Stimulated activated CD8-positive, alpha-beta memory T cell treated with anti-CD3 and anti-CD28 coated beads, Interleukin-7, amount 100 ng/mL, for 4 hours (primary cell): ENCODE results near the gene BMP8A.
"Not testable (repeated sequence)": the region's sequence is repeated elsewhere in the genome, so short reads cannot be mapped to it uniquely, and the experiment has no call there.

Experiments used
- DNase-seq, 2 donors: peaks; one replicate each; pipeline ENCODE4 v3.0.0-alpha.2; 2020; ENCODE audit warnings: low read depth in 2 of 2

Gene BMP8A

DNA sequence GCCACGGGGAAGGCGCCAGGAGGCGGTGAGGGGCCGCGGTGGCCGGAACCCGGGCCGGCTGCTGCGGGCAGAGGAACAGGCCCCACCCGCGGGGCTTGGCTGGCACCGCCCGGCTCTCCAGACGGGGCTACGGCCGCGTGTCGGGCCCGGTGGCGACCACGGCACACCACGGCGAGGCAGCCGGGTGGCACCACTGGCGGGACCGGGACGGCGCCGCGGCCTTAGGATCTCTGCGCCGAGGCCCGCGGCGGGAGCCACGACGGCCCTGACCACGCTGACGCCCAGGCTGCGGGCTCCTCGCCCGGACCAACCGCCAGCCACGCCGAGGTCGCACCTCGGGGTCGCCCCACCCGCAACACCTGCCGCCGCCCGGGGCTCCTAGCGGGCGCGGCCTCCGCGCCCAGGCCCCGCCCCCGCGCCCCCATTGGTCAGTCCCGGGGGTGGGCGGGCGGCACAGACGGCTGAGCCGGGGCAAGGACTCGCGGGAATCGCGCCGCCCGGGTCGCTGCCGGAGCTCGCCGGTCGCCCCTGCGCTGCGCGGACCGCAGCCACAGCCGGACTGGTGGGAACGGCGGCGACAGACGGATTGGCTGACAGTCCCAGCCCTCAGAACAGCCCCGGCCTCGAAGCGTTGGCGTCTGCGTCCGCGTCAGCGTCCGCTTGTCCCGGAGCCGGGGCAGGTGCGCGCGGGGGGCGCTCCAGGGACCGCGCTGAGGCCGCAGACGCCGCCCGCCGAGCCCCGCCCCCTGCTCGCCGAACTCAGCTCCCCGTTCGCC, at the start of gene BMP8A:
Gene BMP8A (plus strand): TSS at position 491 of the 776 bp plus-strand sequence. CDS start 356 bp downstream, outside the sequence.
- DNase-seq: peak; percentile 15 to 74

GRCh38 chr1:39441797-39442196, 49.6 kb upstream of the BMP8A start:
- no peak for DNase-seq

DNA sequence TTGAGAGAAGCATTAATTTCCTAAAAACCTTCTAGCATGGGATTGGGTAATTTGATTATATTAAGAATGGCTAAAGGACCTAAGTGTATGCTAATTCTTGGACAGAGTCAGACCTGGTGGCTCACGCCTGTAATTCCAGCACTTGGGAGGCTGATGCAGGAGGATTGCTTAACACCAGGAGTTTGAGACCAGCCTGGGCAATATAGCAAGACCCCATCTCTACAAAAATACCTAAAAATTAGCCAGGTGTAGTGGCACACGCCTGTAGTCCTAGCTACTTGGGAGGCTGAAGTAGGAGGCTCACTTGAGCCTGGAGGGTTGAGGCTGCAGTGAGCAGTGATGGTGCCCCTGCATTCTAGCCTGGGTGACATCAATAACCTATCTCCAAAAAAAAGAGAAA, 45.9 kb upstream of the BMP8A start:
- DNase-seq: no peak

DNA sequence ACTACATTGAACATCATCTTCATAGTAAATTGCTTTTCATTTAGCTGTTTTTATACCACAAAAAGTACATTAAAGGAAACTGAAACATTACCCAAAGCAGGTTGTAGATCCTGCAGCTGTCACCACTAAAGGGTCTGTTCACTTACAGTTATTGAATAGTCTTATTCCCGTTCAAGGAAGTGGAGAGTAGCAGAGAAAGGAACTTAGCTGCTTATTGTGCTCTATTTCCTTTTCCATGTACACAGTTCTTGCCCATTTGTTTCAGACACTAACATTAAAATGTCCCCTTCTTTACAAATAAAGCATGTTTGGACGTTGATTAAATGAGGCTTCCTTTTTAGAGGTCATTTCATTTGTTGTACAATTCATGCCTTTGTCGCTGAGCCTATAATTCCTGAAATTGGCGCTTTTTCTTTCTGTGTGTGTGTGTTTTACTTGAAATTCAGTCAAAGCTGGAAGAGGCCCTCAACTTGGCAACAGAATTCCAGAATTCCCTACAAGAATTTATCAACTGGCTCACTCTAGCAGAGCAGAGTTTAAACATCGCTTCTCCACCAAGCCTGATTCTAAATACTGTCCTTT, 44.4 kb upstream of the BMP8A start:
- no peak for DNase-seq

DNA sequence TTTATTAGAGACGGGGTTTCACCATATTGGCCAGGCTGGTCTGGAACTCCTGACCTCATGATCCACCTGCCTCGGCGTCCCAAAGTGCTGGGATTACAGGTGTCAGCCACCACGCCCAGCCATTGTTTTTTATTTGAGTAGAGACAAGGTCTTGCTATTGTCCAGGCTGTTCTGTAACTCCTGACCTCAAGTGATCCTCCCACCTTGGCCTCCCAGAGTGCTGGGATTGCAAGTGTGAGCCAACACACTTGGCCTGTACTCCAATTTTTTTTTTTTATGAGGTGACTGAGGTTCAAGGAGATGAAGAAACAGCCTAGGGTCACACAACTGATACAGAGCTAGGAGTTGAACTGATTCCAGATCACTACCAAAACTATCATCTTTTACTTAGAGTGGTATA, 41.4 kb upstream of the BMP8A start:
- DNase-seq: not testable (repeated sequence)

DNA sequence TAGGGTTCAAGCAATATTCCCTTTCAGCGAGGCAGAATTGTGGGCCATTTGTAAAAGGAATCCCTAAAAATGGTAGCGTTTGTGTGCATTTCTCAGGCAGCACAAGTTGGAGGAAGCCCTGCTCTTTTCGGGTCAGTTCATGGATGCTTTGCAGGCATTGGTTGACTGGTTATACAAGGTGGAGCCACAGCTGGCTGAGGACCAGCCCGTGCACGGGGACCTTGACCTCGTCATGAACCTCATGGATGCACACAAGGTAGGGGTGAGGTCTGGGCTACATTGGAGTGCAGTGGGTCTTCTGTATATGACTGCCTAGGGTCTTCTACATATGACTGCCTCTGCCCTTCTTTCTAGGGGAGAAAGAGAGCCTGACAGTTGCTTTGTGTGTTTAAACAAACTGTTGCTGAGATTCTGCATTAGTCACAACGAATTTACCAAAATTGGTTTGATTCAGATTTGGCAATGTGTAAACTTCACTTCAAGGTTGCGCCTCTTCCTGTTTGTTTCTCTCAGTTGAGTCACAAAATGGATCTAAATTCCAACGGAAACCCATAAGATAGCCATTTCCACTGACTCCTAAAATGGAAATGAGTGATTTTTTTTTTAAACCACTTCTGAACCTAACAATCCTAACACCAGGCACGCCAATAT, 40.4 kb upstream of the BMP8A start:
- no peak for DNase-seq

- no peak for DNase-seq
These were observed 39.4 kb upstream of the BMP8A start for GRCh38 chr1:39452081-39452480.

GRCh38 chr1:39452540-39452939, 38.9 kb upstream of the BMP8A start:
- no peak for DNase-seq

DNA sequence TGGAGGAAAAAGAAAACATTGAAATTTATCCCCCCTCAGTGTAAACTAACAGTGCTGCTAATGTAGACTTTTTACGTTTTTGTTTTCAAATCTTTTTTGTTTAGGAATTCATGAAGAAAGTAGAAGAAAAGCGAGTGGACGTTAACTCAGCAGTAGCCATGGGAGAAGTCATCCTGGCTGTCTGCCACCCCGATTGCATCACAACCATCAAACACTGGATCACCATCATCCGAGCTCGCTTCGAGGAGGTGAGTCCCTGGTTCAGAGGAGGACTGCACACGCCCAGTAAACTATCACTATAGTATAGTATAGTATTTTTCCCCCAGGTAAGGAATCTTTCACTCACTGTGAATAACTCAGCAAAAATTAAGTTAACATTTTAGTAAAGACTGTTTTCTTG, 37.8 kb upstream of the BMP8A start:
- no peak for DNase-seq

- no peak for DNase-seq
These were observed 32.4 kb upstream of the BMP8A start for GRCh38 chr1:39458991-39459390.

DNA sequence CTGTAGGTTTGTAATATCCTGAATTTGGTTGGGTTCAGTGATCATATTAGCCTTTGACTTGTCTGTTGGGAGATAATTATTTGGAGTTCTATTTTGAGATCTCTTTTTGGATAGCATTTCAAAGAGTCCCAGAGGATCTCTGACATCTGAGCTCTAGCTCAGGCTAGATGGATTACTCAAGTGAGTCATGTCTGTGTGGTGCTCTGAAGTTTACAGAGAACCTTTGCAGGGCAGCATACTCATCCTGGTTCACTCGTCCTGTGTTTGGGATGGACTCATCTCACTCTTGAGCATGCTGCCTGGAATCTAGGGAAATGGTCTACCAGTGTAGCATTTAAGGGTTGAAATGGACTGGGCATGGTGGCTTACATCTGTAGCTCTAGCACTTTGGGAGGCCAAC, 29.4 kb upstream of the BMP8A start:
- DNase-seq: no peak

- DNase-seq: no peak
These were observed 24.9 kb upstream of the BMP8A start for GRCh38 chr1:39466413-39467107.

- not testable (repeated sequence) for DNase-seq
These were observed 24.2 kb upstream of the BMP8A start for GRCh38 chr1:39467108-39467720.

- no peak for DNase-seq
These were observed 22.3 kb upstream of the BMP8A start for GRCh38 chr1:39469150-39469549.

- no peak for DNase-seq
These were observed 21.4 kb upstream of the BMP8A start for GRCh38 chr1:39470040-39470439.

GRCh38 chr1:39472826-39473225, 18.6 kb upstream of the BMP8A start:
- no peak for DNase-seq

- no peak for DNase-seq
These were observed 18.1 kb upstream of the BMP8A start for GRCh38 chr1:39473324-39473723.

DNA sequence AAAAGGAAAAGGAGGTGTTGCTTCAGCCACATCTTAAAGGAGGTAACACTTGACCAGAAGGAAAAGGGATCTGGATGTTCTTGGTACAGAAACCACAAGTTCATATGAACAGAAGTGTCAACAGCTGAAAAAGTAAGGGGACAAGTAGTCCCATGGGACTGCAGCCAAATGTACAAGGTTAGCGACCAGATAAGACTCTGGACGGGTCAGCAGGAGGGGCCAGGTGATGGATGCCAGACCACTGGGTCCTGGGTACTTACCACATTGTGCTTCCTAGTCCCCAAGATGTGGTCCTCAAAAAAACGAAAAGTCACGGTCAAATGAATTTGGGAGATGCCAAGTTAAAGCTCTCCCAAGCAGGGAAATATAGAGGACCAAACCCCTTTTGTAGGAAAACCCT, 16.6 kb upstream of the BMP8A start:
- DNase-seq: no peak

- not testable (repeated sequence) for DNase-seq
These were observed 15.9 kb upstream of the BMP8A start for GRCh38 chr1:39475551-39475950.

GRCh38 chr1:39478126-39478915, 13.1 kb upstream of the BMP8A start:
- DNase-seq: no peak

DNA sequence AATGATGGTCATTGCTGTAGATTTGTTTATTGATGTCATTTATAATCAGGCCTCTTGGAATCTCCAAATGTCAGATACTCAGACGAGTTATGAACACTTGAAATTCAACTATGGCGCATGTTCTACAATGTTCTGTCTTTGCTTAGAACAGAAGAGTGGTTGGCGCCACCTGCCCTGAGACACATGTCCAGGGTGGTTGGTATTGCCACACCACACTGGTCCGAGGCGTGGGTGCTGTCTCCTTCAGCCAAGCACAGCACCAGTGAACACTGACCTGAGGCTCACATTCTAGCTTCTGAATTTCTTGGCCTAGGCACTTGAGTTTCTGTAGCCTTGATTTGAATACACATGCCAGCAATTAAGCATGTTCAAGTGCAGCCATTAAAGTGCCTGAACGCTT, 10.1 kb upstream of the BMP8A start:
- no peak for DNase-seq
